GM19467 (cell line): ENCODE results near the gene RGS3.
A peak's percentile ranks its signal among the peaks of the same experiment; 100 is the strongest.

ENCODE experiments used
- ATAC-seq: cut with Tn5 transposase; IDR thresholded peaks from one replicate; pipeline ENCODE4 v1.9.1; 2021; ENCODE audit warnings: mild to moderate bottlenecking, moderate library complexity; ENCODE audit not compliant: unreplicated experiment

Gene RGS3

GRCh38 chr9:113509463-113509862 lies 45.9 kb downstream of the RGS3 start:
- no peak for ATAC-seq

DNA sequence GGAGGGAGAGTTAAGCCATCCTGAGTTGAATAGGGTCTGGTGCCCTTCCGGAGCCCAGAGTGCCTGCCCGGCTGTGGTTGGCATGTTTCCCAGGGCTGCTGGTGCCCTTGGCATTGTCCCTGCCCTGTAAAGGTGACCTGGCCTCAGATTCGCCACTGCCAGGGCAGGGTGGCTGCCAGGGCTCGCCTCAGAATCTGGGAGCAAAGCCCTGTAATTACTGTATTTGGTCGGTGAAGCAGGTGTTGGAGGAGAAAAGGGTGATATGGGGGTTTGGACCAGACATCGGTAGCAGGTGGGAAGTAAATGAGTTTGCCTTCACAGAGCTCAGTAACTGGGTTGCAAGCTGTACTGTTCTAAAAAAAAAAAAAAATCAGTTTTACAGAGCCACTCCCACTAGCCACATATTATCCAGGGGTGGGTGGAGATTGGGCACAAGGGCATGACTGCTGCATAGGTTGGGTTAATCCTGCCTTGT lies 47.6 kb downstream of the RGS3 start:
- no peak for ATAC-seq

DNA sequence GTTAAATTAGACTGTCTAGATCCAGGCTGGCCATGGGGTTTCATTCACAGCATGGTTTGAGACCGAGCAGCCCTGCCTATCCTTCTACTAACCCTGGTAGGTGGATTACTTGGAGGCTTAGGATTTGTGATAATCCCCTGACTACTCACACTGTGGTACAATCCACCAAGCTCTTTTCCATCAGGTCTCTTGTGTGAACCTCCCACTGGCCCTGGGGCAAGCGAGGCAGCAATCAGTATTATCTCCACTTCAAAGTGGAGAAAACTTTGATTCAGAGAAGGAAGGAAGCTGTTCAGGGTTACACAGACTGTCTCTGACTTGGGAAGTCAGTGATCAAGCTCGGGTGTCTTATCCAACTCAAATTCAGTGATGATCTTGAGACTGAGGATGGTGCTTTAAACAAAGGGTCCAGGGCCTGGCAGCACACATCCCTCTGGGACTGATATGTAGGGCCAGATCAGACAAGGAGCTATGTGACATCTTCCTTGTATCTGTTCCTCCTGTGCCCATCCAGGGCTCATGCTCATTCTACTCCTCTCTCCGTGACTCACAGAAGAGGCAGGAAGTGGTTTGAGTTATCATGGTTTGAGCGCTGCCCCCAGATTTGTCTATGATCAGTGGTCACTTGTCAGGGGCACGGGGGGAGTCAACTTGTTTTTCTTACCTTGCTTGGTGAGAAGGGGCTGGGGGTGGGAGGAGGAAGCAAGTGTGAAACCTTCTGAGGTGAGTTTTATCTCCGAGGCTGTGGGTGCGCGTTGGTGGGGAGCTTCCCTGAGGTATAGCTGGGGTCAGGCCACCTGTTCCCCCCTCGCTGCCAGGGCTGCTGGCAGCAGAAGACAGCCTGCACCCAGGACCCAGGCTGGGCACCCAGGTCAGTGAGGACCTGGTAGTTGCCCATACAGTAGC lies 48.6 kb downstream of the RGS3 start:
- peak; percentile 35 for ATAC-seq

DNA sequence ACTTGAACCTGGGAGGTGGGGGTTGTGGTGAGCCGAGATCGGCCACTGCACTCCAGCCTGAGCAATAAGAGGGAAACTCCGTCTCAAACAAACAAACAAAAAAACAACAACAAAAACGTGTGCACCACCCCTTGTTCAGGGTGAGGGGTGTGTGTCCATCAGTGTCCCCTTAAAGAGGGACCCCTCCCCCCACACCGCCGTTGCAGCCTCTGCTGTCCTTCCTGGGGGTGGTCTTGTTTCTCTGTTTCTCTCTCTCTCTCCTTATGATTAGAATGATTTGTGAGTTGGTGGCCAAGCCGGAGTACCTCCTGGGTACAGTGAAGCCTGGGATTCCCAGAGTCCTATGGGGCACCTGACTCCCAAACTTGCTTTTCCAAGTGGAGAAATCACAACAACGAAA lies 49.6 kb downstream of the RGS3 start:
- ATAC-seq, result no peak

DNA sequence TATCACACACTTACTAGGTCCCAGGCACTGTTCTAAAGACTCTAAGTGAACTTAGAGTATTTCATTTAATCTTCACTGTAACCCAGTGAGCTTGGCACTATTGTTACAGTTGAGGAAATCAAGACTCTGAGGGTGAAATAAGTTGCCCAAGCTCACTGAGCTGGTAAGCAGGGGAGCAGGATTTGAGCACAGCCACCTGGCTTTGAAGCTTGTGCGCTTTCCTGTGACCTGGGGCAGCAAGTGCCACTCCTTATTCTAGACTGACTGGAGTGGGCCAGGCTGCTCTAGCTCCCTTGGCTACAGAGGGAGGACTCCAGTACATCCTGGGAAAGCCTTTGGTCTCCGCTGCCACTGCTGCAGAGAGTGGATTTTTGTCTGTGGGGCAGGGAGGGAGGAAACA lies 50.0 kb downstream of the RGS3 start:
- no peak for ATAC-seq

GRCh38 chr9:113514061-113514460 lies 50.5 kb downstream of the RGS3 start:
- no peak for ATAC-seq

DNA sequence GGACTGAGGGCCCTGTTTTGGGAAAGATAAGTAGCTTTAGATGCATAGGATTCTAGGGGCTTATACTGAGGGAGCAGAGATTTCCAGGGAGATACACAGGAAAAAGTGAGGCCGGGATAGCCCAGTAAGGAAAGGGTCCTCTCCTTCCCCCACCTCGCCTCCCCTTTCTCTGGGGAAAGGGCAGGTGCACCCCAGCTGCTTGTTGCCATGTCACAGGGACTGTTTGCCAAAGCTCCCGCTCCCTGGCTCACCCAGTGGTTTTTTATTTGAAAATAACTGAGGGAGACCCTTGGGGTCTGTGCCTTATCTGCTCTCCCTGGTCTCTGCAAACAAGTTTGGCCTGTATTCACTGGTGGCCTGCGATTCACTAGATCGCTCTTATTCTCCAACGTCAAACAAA lies 51.2 kb downstream of the RGS3 start:
- no peak for ATAC-seq

- ATAC-seq, result no peak
Observed at GRCh38 chr9:113515862-113516261, 52.3 kb downstream of the RGS3 start.

DNA sequence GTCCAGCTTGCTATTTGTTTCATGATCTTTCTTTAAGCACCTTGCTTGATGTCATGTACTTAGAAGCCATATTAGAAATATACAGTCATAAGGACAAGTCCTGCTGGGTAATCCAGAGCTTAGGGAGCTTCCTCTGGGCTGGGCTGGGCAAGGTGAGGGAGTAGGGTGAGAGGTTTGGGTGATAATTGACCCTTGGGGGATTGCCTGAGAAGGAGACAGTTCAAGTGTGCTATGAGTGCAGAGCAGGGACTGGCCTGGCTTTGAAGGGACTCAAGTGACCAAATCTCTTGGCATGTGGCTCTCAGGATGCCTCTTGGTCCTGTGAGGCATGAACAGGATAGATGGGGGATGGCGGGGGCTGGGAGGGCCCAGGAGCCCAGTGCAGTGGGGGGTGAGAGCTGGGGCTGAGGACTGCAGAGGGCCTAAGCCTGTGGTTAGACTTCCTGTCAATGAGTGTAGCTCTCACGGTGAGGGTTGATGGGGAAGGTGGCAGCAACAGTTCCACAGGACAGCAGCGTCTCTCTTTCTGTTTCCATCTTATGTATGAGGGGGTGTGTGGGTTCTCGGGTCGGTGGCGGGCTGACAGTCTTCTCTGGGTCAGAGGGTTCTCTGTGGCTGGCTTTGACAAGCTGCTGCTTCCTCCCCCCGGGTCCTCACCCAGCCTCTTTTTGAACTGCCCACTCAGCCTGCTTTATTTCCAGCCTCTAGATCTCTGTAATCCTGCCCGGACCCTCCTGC lies 53.5 kb downstream of the RGS3 start:
- ATAC-seq, result peak; percentile 87

DNA sequence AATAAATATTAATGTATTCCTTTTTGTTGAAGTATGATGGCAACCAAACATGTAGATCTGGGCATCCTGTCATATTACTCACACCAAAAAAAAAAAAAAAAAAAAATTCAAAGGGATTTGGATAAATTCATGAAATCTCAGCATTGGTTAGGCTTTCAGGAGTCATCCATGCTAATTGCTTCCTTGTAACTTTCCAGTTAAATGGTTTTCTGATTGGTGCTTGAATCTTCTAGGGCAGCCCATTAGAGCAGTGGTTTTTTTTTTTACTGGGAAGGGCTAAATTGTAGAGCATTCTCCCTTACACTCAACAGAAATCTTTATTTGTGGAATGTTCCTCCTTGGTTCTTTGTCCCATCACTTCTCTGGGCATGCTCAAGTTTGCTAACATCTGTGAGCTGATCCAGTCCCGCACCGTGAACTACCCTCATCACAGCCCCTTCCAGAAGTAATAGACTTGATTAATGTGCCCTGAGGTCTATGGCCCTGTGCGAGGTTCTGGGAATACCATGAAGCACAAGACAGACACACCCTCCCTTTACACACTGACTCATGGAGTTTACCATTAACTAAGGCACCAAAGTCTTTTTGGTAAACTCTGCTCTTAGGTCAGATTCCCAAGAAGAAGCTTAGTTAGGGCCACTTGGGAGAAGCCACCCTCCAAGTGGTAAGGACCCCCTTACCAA lies 56.0 kb downstream of the RGS3 start:
- ATAC-seq, result no peak

DNA sequence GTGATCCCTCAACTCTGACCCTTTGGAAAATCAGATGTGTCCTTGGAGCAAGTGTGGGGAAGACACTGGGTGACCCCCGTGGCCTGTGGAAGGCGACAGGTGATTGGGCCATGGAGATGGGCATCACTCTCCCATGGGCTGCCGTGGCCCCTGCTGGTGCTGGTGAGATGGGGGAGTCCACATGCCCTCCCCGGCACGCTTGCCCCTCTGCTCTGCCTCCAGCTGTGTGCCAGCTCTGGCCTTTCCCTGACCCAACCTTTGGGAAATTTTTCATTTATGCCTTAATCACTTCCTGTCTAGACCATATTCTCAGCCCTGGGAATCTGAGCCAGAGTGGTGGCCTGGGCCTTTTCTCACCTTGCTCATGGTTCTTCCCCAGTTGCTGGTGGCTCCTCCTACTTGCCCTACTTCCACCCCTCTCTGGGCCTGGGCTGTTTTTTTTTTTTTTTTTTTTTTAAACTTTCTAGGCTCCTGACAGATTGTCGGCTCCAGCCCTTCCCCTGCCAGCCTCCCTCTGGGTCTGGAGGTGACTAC lies 56.6 kb downstream of the RGS3 start:
- no peak for ATAC-seq

DNA sequence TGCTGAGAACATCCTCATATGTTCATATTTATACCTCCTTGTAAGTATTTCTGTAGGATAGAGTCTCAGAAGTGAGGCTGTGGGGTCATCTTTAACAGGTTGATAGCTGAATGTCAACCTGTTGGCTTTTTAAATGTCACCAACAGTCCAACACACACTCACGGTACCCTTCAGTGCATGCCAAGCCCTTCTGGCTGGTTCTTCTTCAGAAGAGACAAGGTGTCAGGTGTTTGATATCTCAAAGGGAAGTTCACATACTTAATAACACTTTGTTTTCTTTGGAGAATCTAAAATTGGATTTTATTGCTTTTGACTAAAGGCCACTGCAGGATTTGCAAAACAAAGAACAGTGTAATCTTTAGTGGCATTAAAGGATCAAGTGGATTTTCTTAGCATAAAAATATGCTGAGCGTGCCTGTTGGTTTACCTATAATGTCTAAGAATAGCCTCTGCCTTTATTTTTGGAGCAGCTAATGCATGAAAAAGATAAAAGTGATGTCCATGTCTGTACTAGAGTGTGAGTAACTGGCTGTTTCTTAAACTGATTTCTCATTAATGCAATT lies 58.2 kb downstream of the RGS3 start:
- ATAC-seq, result no peak

GRCh38 chr9:113522419-113522818 lies 58.9 kb downstream of the RGS3 start:
- ATAC-seq, result no peak

- no peak for ATAC-seq
Observed at GRCh38 chr9:113522858-113523257, 59.3 kb downstream of the RGS3 start.

DNA sequence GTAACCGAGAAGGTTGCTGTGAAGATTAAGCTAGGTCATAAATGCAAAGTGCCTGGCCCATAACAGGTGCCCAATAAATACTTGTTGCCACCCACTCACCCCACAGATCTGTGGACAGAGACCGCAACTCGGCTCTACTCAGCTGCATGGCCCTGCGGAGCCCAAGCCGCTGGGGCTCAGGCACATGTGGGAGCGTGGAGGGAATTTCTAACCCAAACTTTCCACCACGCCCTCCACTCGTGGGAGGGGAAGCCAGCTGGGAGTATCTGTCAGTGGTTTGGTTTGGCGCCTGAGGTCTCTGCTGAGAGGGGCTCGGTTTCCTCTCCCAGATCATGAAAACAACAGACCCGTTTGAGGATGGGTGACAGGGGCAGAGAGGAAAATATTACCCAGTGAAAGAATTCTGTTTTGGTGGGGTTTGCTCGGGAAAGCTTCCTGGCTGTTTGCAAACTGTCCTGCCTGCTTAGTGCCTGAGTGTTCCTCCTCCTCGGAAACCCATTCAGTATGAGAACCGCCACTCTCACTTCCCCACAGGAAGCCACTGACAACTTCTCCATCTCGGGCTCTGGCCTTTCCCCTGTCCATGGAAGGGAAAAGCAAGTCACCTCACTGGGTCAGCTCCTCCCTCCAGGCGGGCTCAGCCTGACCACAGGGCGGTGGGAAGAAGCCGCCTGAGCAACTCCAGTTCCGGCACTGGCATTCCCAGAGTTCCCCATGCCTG lies 60.1 kb downstream of the RGS3 start:
- ATAC-seq, result peak; percentile 80

DNA sequence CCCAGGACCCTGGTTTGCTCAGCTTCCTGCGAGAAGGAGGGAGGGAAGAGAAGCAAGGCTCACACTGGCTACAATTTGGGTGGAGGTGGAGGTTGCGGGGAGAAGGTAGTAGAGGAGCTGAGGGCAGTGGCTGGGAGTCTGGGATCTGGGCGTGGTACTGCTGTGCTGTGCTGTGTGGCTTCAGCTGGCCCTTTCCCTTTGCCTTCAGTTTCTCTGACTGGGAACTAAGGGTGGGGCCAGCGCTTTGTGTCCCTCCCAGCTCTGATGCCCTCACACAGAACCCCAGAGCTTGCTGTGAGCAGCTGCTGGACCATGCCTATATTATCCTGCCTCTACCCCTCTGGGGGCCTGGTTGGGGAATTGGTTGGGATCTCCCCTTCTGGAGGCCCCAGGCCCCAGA lies 60.9 kb downstream of the RGS3 start:
- ATAC-seq, result no peak

DNA sequence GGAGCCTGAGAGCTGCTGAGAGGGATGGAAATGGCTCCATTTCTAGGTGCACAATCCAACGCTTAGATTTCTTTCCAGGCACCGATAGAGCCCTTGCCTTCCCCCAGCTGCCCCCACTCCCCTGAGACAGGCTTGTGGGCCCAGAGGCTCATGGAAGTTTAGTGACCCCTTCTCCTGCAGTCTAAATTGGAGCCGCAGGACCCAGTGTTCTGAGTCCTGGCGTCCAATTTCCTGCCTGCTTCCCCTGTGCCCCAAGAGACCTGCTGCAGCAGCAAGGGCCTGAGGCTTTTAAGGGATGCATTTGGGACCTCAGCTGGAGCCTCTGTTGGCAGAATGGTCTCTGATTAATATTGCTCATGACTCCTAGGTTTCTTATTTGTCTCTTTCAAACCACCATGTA lies 61.7 kb downstream of the RGS3 start:
- no peak for ATAC-seq

GRCh38 chr9:113525831-113526230 lies 62.3 kb downstream of the RGS3 start:
- no peak for ATAC-seq

- ATAC-seq, result no peak
Observed at GRCh38 chr9:113526231-113526746, 62.8 kb downstream of the RGS3 start.

GRCh38 chr9:113526841-113527240 lies 63.3 kb downstream of the RGS3 start:
- ATAC-seq, result no peak
